HFF-Myc (cell line): Measurements from ENCODE around the gene SH3PXD2A.
A peak's percentile ranks its signal among the peaks of the same experiment; 100 is the strongest.

ENCODE experiments used
- DNase-seq: peaks from one replicate; pipeline ENCODE4 v3.0.0-alpha.2; 2011; ENCODE audit warnings: low read depth; ENCODE audit errors: extremely low read depth
- H3K4me3 ChIP-seq: replicated peaks from 2 replicates; pipeline ENCODE4 v1.5.1; 2011; ENCODE audit warnings: low read depth, mild to moderate bottlenecking, control low read depth, low read length
- TF ChIP-seq, protein P1 (sequence below): IDR thresholded peaks from 2 replicates; pipeline ENCODE4 v1.5.1; 2012; ENCODE audit warnings: mild to moderate bottlenecking, low read depth, low read length, control low read depth; ENCODE audit errors: missing control alignments

Gene SH3PXD2A

DNA sequence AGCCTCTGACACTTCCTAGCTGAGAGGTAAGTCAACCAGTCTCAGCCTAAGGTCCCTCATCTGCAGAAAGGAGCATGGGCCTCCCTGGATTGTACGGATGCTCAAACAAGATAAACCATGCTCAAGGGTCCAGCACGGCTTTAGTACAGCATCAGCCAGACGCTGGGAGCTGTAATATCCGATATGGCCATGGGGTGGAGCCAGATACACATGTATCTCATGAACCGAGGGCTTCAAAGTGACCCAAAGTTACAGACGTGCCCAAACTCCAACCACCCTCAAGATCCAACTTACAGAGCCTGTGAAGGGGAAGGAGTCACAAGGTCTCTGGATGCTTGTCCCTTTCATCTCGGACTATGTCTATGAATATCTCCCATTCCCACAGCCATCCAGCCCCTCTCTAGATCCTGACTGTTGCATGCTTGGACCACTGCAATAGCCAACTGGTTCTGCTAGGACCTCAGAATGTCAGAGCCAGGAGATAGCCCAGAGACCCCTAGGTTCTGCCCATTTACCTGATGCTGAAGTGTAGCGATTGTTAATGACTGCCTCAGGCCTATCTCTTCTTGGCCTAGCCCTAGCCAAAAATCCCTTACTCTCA lies 142.4 kb downstream of the SH3PXD2A start:
- no peak overlapping the region for H3K4me3 ChIP-seq
- TF ChIP-seq, protein P1, sequence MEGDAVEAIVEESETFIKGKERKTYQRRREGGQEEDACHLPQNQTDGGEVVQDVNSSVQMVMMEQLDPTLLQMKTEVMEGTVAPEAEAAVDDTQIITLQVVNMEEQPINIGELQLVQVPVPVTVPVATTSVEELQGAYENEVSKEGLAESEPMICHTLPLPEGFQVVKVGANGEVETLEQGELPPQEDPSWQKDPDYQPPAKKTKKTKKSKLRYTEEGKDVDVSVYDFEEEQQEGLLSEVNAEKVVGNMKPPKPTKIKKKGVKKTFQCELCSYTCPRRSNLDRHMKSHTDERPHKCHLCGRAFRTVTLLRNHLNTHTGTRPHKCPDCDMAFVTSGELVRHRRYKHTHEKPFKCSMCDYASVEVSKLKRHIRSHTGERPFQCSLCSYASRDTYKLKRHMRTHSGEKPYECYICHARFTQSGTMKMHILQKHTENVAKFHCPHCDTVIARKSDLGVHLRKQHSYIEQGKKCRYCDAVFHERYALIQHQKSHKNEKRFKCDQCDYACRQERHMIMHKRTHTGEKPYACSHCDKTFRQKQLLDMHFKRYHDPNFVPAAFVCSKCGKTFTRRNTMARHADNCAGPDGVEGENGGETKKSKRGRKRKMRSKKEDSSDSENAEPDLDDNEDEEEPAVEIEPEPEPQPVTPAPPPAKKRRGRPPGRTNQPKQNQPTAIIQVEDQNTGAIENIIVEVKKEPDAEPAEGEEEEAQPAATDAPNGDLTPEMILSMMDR: peak; percentile 81
- peak; percentile 63 for DNase-seq

DNA sequence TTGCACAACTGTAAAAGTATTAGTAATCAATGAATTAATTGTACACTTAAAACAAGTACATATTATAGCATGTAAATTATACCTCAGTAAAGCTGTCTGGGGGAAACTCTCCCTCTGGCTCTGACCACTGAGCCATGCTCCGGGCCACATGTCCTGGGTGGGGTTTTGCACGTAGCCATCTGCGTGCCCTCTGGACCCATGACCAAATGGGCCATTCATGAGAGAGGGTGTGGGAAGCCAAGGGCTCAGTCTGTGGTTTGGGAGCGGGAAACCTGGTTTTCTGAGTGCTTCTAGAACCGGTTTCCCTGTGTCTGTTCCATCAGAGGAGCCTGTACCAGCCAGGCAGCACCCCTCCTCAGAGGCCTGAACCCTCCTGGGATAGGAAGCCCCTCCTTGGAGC lies 143.2 kb downstream of the SH3PXD2A start:
- TF ChIP-seq, protein P1: no peak
- no peak overlapping the region for H3K4me3 ChIP-seq
- no peak for DNase-seq

DNA sequence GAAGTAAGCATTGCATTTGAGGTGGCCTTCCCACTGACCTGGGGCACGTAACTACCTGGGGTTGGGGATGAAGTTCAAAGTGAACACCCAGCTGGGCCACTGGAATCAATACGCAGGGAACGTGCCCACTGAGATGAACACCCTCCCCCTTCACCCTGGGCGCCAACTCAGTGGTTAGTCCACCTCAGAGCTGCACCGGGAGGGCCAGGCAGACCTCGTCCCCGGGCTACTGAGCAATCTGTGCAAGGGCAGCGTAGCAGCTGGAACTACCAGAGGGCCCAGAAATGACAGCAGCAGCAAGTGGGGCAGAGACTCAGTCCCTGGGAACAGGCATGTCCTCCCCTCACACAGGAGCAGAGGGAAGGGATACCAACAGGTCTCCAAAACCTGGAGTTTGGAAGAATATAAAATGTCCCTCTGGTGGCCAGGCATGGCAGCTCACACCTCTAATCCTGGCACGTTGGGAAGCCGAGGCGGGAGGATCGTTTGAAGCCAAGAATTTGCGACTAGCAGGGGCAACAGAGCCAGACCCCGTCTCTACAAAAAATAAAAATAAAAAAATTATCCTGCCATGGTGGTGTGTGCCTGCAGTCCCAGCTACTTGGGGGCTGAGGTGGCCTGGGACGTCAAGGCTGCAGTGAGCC lies 143.9 kb downstream of the SH3PXD2A start:
- no peak overlapping the region for H3K4me3 ChIP-seq
- TF ChIP-seq, protein P1: peak; percentile 17
- DNase-seq: no peak

DNA sequence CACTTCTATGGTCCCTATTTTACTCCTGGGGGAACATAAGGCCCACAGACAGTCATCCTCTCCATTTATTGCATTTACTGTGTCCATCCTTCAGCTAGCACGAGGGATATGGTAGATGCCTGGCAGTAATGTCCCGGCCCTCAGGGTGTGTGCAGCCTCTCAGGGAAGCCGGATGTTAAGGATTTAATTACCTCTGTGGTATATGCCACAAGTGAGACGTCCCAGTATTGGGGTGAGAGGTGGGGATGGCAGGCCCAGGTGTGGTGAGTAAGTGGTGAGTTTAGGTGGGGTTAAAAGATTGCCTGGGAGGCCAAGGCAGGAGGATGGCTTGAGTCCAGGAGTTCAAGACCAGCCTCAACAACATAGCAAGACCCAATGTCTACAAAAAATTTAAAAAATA lies 144.9 kb downstream of the SH3PXD2A start:
- TF ChIP-seq, protein P1: no peak
- no peak for DNase-seq
- no peak overlapping the region for H3K4me3 ChIP-seq

DNA sequence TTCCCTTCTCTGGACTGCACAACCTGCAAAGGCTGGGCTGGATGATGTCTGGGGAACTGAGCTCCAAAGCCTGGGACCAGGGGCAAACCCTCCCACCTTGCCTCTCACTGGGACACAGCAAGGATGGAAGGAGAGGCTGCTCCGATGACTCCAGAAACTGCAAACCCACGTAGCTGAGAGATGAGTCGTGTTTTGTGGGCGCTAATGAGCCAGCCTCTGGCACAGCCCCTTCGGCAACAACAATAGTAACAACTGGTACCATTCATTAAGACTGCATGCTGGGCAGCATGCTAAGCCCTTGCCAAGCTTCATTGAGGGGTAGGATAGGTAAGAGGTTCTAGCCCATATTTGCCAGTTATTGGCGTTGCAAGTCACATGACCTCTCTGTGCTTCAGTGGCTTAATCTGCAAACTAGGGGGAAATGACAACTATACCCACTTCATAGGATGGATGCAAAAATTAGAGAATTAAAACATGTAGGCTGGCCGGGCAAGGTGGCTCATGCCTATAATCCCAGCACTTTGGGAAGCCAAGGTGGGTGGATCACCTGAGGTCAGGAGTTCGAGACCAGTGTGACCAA lies 145.9 kb downstream of the SH3PXD2A start:
- TF ChIP-seq, protein P1: no peak
- no peak overlapping the region for H3K4me3 ChIP-seq
- no peak for DNase-seq

DNA sequence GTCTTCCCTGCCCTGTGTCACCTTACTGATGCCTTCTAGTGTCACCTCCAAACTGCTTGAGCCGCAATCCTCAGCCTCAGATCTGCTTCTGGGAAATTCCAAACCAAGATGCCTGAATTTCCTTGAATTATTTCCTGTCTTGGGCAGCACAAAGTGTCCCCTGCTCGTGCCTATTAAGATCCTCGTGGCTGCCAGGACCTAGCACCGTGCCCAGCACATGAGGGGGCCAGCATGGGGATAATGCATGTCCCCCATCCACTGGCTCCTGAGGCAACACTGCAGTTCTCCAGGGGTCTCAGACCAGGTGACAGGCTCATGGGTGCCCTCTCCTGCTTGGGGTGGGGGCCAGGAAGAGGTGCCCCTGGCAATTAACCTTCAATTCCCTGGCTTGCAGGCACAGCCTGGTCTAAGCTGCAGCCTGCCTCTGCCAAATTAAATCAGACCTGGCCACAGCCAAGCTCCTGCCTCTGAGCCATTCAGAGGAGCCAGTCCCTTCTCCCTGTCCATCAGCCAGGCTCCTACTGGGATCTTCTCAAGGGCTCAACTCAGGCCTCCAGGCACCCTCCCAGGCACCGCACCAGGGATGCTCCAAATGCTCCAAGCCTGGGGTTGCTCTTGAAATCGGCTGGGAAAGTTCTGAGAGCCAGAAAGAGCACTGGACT lies 146.6 kb downstream of the SH3PXD2A start:
- TF ChIP-seq, protein P1: no peak
- no peak for DNase-seq
- H3K4me3 ChIP-seq: no peak overlapping the region
